Erythroblast (primary cell): ENCODE data around the gene MRGPRD.

Experiments
- GATA1 ChIP-seq: IDR thresholded peaks from 2 replicates; pipeline ENCODE4 v1.6.1; 2011; ENCODE audit warnings: low read depth, mild to moderate bottlenecking, control low read depth, low read length, moderate library complexity
- POLR2A ChIP-seq: IDR thresholded peaks from 2 replicates; pipeline ENCODE4 v1.6.1; 2011; ENCODE audit warnings: mild to moderate bottlenecking, low read length

DNA sequence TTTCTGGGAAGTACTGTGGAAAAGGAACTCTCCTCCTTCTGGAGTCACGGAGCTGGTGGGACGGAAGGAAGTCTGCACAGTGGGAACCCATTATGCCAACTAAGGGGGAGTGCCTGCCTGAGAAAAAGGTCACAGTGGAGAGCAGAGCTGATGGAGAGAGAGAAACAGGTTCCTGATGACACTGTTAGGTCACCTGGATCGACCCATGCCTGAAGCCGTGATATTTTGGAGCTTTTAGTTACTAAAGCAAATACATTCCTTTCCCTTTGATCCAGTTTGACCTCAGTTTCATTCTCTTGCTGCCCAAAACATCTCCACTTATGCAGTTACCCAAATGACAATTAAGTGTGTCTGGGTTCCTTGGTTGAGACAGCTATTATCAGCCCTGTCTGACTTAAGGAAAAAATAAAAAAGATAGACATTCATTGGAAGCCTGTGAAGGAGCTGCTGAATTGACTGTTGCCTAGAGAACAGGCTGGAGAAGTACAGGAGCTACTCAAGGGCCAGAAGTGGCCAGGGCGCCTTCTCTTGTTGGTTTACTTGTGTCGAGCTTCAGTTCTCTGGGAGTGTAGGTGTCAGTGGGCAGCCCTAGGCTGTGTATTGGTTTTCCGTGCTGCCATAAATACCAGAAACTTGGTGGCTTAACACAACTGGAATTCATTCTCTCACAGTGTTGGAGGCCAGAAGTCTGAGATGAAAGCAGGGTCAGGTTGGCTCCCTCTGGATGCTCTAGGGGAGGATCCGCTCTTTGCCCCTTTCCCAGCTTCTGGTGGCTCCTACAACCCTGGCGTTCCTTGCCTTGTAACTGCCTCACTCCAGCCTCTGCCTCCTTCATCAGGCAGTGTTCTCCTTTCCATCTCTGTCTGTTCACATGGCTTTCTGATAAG is 13.6 kb downstream of the MRGPRD start:
- TF ChIP-seq POLR2A (no peak), GATA1 (no peak)
